Liver (tissue), 9 donors: Measurements from ENCODE around the gene SMOC2. TPM values are rescaled to one million over a fixed set of nuclear protein-coding genes. Genes with fewer than 3 reads are reported as not detected.

ENCODE experiments used
- DNase-seq: peaks from one replicate; pipeline ENCODE4 v3.0.0-alpha.2; 2017; ENCODE audit warnings: low spot score
- H3K27ac ChIP-seq, 2 donors: one replicate each; pipeline ENCODE4 v1.7.0; 2013; ENCODE audit warnings: inconsistent platforms in 2 of 2, low read length in 2 of 2, control low read depth in 1 of 2, low read depth in 1 of 2, mild to moderate bottlenecking in 1 of 2
- H3K27me3 ChIP-seq, 4 donors: one replicate each; pipeline versions ENCODE4 v1.6.1 to v1.7.0; 2013; ENCODE audit warnings: low read length in 3 of 4, inconsistent platforms in 1 of 4, mild to moderate bottlenecking in 1 of 4, moderate library complexity in 1 of 4; ENCODE audit not compliant: control insufficient read depth in 4 of 4, insufficient read depth in 4 of 4
- H3K36me3 ChIP-seq, 4 donors: one replicate each; pipeline versions ENCODE4 v1.6.1 to v1.7.0; 2013; ENCODE audit warnings: low read length in 3 of 4, mild to moderate bottlenecking in 3 of 4, low read depth in 1 of 4, moderate library complexity in 1 of 4; ENCODE audit not compliant: control insufficient read depth in 4 of 4, insufficient read depth in 3 of 4
- H3K4me1 ChIP-seq, 4 donors: one replicate each; pipeline versions ENCODE4 v1.6.1 to v1.7.0; 2013; ENCODE audit warnings: low read length in 3 of 4, mild to moderate bottlenecking in 3 of 4, moderate library complexity in 1 of 4; ENCODE audit not compliant: control insufficient read depth in 4 of 4, insufficient read depth in 4 of 4
- H3K4me3 ChIP-seq, 3 donors: one replicate each; pipeline versions ENCODE4 v1.6.1 to v1.7.0; 2013; ENCODE audit warnings: low read length in 3 of 3, control low read depth in 1 of 3, low read depth in 1 of 3, mild to moderate bottlenecking in 1 of 3
- H3K9ac ChIP-seq, 2 donors: one replicate each; pipeline ENCODE4 v1.7.0; 2013; ENCODE audit warnings: low read length in 2 of 2, mild to moderate bottlenecking in 2 of 2, moderate library complexity in 2 of 2, control low read depth in 1 of 2, low read depth in 1 of 2
- H3K9me3 ChIP-seq, 4 donors: one replicate each; pipeline versions ENCODE4 v1.6.1 to v1.7.0; 2013; ENCODE audit warnings: low read length in 3 of 4; ENCODE audit not compliant: control insufficient read depth in 4 of 4
- ATF3 ChIP-seq: IDR thresholded peaks from 2 replicates; pipeline ENCODE4 v1.6.1; 2016; ENCODE audit warnings: antibody characterized with exemption
- CTCF ChIP-seq: fragments of 150-350 bp; IDR thresholded peaks from 2 replicates; pipeline ENCODE4 v1.5.1; 2017; ENCODE audit warnings: improper control_type of control experiment, low read depth, low read length; ENCODE audit not compliant: missing input control
- EGR1 ChIP-seq, 2 donors: IDR thresholded peaks; 2 replicates each; pipeline ENCODE4 v1.6.1; 2016 to 2018; ENCODE audit warnings: antibody characterized with exemption in 2 of 2, low read depth in 2 of 2
- FOXA1 ChIP-seq: IDR thresholded peaks from 2 replicates; pipeline ENCODE4 v1.6.1; 2016; ENCODE audit warnings: antibody characterized with exemption
- FOXA2 ChIP-seq: IDR thresholded peaks from 2 replicates; pipeline ENCODE4 v1.6.1; 2016; ENCODE audit warnings: antibody characterized with exemption
- GABPA ChIP-seq, 2 donors: IDR thresholded peaks in 1 of 2; conservative IDR thresholded peaks in 1 of 2; 2 replicates each; pipeline ENCODE4 v1.6.1; 2016; ENCODE audit warnings: antibody characterized with exemption in 2 of 2, mild to moderate bottlenecking in 1 of 2, moderate library complexity in 1 of 2
- HNF4A ChIP-seq, 2 donors: conservative IDR thresholded peaks; 2 replicates each; pipeline ENCODE4 v1.6.1; 2016; ENCODE audit warnings: antibody characterized with exemption in 2 of 2, mild to moderate bottlenecking in 2 of 2
- HNF4G ChIP-seq: IDR thresholded peaks from 2 replicates; pipeline ENCODE4 v1.6.1; 2016; ENCODE audit warnings: antibody characterized with exemption
- JUND ChIP-seq, 2 donors: IDR thresholded peaks; 2 replicates each; pipeline ENCODE4 v1.6.1; 2016; ENCODE audit warnings: antibody characterized with exemption in 2 of 2
- MAX ChIP-seq: IDR thresholded peaks from 2 replicates; pipeline ENCODE4 v1.6.1; 2016; ENCODE audit warnings: antibody characterized with exemption
- NR2F2 ChIP-seq: IDR thresholded peaks from 2 replicates; pipeline ENCODE4 v1.6.1; 2016; ENCODE audit warnings: antibody characterized with exemption
- RAD21 ChIP-seq, 2 donors: IDR thresholded peaks; 2 replicates each; pipeline ENCODE4 v1.6.1; 2016; ENCODE audit warnings: antibody characterized with exemption in 2 of 2, mild to moderate bottlenecking in 2 of 2
- REST ChIP-seq: IDR thresholded peaks from 2 replicates; pipeline ENCODE4 v1.6.1; 2016; ENCODE audit warnings: antibody characterized with exemption, mild to moderate bottlenecking
- RXRA ChIP-seq, 2 donors: IDR thresholded peaks; 2 replicates each; pipeline ENCODE4 v1.6.1; 2017 to 2018; ENCODE audit warnings: antibody characterized with exemption in 2 of 2, mild to moderate bottlenecking in 1 of 2
- SP1 ChIP-seq: IDR thresholded peaks from 2 replicates; pipeline ENCODE4 v1.6.1; 2018; ENCODE audit warnings: antibody characterized with exemption, mild to moderate bottlenecking
- TAF1 ChIP-seq: conservative IDR thresholded peaks from 2 replicates; pipeline ENCODE4 v1.6.1; 2016; ENCODE audit warnings: antibody characterized with exemption, mild to moderate bottlenecking
- WGBS: extraction: QIAGEN DNeasy Blood & Tissue Kit; methylation state at CpG from one replicate; pipeline ENCODE4 v1.1.7; 2013; 5-methylcytosine and 5-hydroxymethylcytosine counted together
- polyA plus RNA-seq, 2 donors: library from polyadenylated mRNA; stranded (reverse) in 1 of 2; unstranded in 1 of 2; fragments of 200-250 nt in 1 of 2; fragments of >200 nt in 1 of 2; fragmentation: Nextera tagmentation in 1 of 2; extraction: Ambion mirVana in 1 of 2; gene quantifications; one replicate each; pipeline versions ENCODE4 v1.2.1 to v1.2.3, GENCODE V29; 2013 to 2015
- total RNA-seq, 2 donors: library from RNA; depleted of rRNA; stranded (reverse); fragments of >200 nt; gene quantifications; one replicate each; pipeline ENCODE4 v1.2.3, GENCODE V29; 2014
- donor health status: healthy.
- donor health status: healthy.
- donor health status: healthy.
- donor health status: healthy.
- donor health status: healthy.

The SMOC2 gene
- total and polyA plus RNA-seq, 4 donors, result 0.23 to 1.9 (median 1.1) TPM

GRCh38 chr6:168559574-168560098, 118.7 kb downstream of the SMOC2 start (continued):
- TF ChIP-seq REST, result no peak
- TF ChIP-seq EGR1 (IDR thresholded peaks at IDR 0.05; ENCODE audit: low read depth in 2 of 2), result no peak
- no peak for TF ChIP-seq SP1
- TF ChIP-seq HNF4A (conservative IDR thresholded peaks at IDR 0.05), result no peak
- no peak for TF ChIP-seq RAD21 (IDR thresholded peaks at IDR 0.05)
- TF ChIP-seq FOXA1, result no peak

- Histone ChIP-seq H3K4me1 (no peaks in the 10 kb centered on the region), H3K27me3 (peaks cover 0 to 8% (median 0%) of the 10 kb centered on the region in 4 donors), H3K36me3 (no peaks in the 10 kb centered on the region), H3K9ac (no peak overlapping the region), H3K4me3 (no peak overlapping the region), H3K9me3 (peaks cover 0 to 1% (median under 1%) of the 10 kb centered on the region in 4 donors), H3K27ac (no peak overlapping the region)
- no peak for TF ChIP-seq REST
- TF ChIP-seq HNF4G, result no peak
- no peak for TF ChIP-seq JUND (IDR thresholded peaks at IDR 0.05)
- no peak for TF ChIP-seq ATF3
- no peak for TF ChIP-seq FOXA1
- TF ChIP-seq RXRA (IDR thresholded peaks at IDR 0.05), result no peak
- no peak for TF ChIP-seq TAF1
- TF ChIP-seq HNF4A (conservative IDR thresholded peaks at IDR 0.05), result no peak
- TF ChIP-seq EGR1 (IDR thresholded peaks at IDR 0.05; ENCODE audit: low read depth in 2 of 2), result no peak
- no peak for TF ChIP-seq FOXA2
- DNase-seq, result no peak
- WGBS, result 60% methylated on average over 6 of the region's 6 CpGs
Observed at GRCh38 chr6:168560126-168560525, 119.1 kb downstream of the SMOC2 start.

- Histone ChIP-seq H3K27ac (no peak overlapping the region), H3K27me3 (peaks cover 0 to 8% (median 0%) of the 10 kb centered on the region in 4 donors), H3K36me3 (no peaks in the 10 kb centered on the region), H3K9ac (no peak overlapping the region), H3K9me3 (peaks cover 0 to 2% (median under 1%) of the 10 kb centered on the region in 4 donors), H3K4me3 (no peak overlapping the region), H3K4me1 (no peaks in the 10 kb centered on the region)
- 77% methylated on average over 29 of the region's 29 CpGs for WGBS
- DNase-seq, result no peak
- TF ChIP-seq RXRA (IDR thresholded peaks at IDR 0.05) (no peak), MAX (no peak), CTCF (no peak), SP1 (no peak), GABPA (IDR thresholded peaks at IDR 0.05 in 1 of 2, conservative IDR thresholded peaks at IDR 0.05 in 1 of 2) (no peak), HNF4G (no peak), ATF3 (no peak), HNF4A (conservative IDR thresholded peaks at IDR 0.05) (no peak), NR2F2 (no peak), RAD21 (IDR thresholded peaks at IDR 0.05) (no peak)
Observed at GRCh38 chr6:168562576-168563151, 121.7 kb downstream of the SMOC2 start.
